ENCODE results near the gene CD300C.

DNA sequence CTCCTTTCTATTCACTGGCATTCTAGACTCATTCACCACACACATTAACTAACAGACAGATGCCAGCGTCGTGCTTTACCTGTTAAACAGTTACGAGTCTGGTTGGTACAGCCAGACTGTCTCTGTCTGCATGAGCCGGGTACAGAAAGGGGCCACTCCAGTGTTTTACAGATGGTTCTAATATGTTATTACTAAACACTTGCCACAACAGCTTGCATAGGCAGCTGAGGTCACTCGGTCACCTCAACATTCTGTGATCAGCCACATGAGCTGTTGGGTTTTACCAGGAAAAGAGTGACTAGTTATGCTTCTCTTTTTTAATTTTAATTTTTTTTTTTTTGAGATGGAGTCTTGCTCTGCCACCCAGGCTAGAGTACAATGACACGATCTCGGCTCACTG, 54.3 kb downstream of the CD300C start:
- TF ChIP-seq, protein P1, sequence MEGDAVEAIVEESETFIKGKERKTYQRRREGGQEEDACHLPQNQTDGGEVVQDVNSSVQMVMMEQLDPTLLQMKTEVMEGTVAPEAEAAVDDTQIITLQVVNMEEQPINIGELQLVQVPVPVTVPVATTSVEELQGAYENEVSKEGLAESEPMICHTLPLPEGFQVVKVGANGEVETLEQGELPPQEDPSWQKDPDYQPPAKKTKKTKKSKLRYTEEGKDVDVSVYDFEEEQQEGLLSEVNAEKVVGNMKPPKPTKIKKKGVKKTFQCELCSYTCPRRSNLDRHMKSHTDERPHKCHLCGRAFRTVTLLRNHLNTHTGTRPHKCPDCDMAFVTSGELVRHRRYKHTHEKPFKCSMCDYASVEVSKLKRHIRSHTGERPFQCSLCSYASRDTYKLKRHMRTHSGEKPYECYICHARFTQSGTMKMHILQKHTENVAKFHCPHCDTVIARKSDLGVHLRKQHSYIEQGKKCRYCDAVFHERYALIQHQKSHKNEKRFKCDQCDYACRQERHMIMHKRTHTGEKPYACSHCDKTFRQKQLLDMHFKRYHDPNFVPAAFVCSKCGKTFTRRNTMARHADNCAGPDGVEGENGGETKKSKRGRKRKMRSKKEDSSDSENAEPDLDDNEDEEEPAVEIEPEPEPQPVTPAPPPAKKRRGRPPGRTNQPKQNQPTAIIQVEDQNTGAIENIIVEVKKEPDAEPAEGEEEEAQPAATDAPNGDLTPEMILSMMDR (IDR thresholded peaks at IDR 0.05; ENCODE audit: insufficient read depth, low read length, poor library complexity, severe bottlenecking), result no peak
- no peak for TF ChIP-seq EZH2phosphoT487 (conservative IDR thresholded peaks at IDR 0.05; ENCODE audit: low read length)

All from SU-DHL-6 (cell line).